SU-DHL-6 (cell line): ENCODE data around the gene OR51B6.
"Not testable (repeated sequence)": the region's sequence is repeated elsewhere in the genome, so short reads cannot be mapped to it uniquely, and the experiment has no call there.

Experiments used
- H2AFZ ChIP-seq: fragments of 200-600 bp; sonication (generic); 2 replicates; pipeline ENCODE4 v1.6.1; 2014; ENCODE audit warnings: low read depth, mild to moderate bottlenecking, moderate library complexity, mixed read lengths, antibody characterized with exemption, low read length; ENCODE audit not compliant: severe bottlenecking
- H3F3A ChIP-seq: fragments of 200-600 bp; shearing (Covaris generic); 2 replicates; pipeline ENCODE4 v1.6.0; 2016; ENCODE audit warnings: antibody characterized with exemption, mild to moderate bottlenecking; ENCODE audit not compliant: insufficient read depth
- H3K27ac ChIP-seq: fragments of 200-600 bp; sonication (generic); 2 replicates; pipeline ENCODE4 v1.5.1; 2016; ENCODE audit warnings: low read depth, mild to moderate bottlenecking, low read length, moderate library complexity, mixed read lengths
- H3K27me3 ChIP-seq: fragments of 200-600 bp; sonication (generic), shearing (Covaris generic); 2 replicates; pipeline ENCODE4 v1.6.0; 2014; ENCODE audit warnings: mild to moderate bottlenecking, low read length
- H3K36me3 ChIP-seq: fragments of 200-600 bp; sonication (generic); 2 replicates; pipeline ENCODE4 v1.6.1; 2014; ENCODE audit warnings: mild to moderate bottlenecking, low read length, mixed read lengths
- H3K4me2 ChIP-seq: fragments of 300-600, 200-600 bp; shearing (Covaris generic), sonication (generic); 2 replicates; pipeline ENCODE4 v1.6.0; 2014; ENCODE audit warnings: low read length, low read depth, mild to moderate bottlenecking; ENCODE audit not compliant: poor library complexity, severe bottlenecking
- H3K4me3 ChIP-seq: fragments of 200-600 bp; sonication (generic); 2 replicates; pipeline ENCODE4 v1.5.1; 2014; ENCODE audit warnings: antibody characterized with exemption, low read length, mild to moderate bottlenecking, mixed read lengths; ENCODE audit not compliant: insufficient read depth, poor library complexity, severe bottlenecking
- H3K79me2 ChIP-seq: fragments of 200-600 bp; sonication (generic); 2 replicates; pipeline ENCODE4 v1.6.1; 2014; ENCODE audit warnings: mild to moderate bottlenecking, low read length, moderate library complexity; ENCODE audit not compliant: insufficient read depth
- H3K9ac ChIP-seq: fragments of 200-600 bp; sonication (generic); 2 replicates; pipeline ENCODE4 v1.7.0; 2014; ENCODE audit warnings: mild to moderate bottlenecking, low read length
- H3K9me2 ChIP-seq: fragments of 200-600 bp; sonication (generic); replicated peaks from 2 replicates; pipeline ENCODE4 v1.6.1; 2014; ENCODE audit warnings: low read length; ENCODE audit not compliant: insufficient read depth
- H3K9me3 ChIP-seq: fragments of 200-600 bp; sonication (generic); 2 replicates; pipeline ENCODE4 v1.6.1; 2014; ENCODE audit warnings: low read length, mixed read lengths; ENCODE audit not compliant: insufficient read depth
- H4K20me1 ChIP-seq: fragments of 200-600 bp; sonication (generic); 2 replicates; pipeline ENCODE4 v1.6.1; 2014; ENCODE audit warnings: low read depth, mild to moderate bottlenecking, antibody characterized with exemption, low read length, moderate library complexity, mixed read lengths
- EZH2phosphoT487 ChIP-seq: fragments of 200-600 bp; sonication (generic), shearing (Covaris generic); conservative IDR thresholded peaks from 2 replicates; pipeline ENCODE4 v1.6.1; 2018; ENCODE audit warnings: mild to moderate bottlenecking, antibody characterized with exemption, low read length, moderate library complexity, mixed read lengths
- TF ChIP-seq, protein P1 (sequence below): fragments of 200-600 bp; sonication (generic); IDR thresholded peaks from one replicate; pipeline ENCODE4 v1.5.1; 2017; ENCODE audit warnings: antibody characterized with exemption, mild to moderate bottlenecking, low read length, moderate library complexity; ENCODE audit not compliant: insufficient read depth, poor library complexity, severe bottlenecking

OR51B6 gene

GRCh38 chr11:5304046-5304445 is 47.3 kb upstream of the OR51B6 start:
- Histone ChIP-seq H3K4me2 (no peak overlapping the region), H2AFZ (no peak overlapping the region), H3F3A (no peaks in the 10 kb centered on the region), H3K9ac (no peak overlapping the region), H3K79me2 (no peaks in the 10 kb centered on the region), H3K9me3 (no peaks in the 10 kb centered on the region), H3K36me3 (no peaks in the 10 kb centered on the region), H4K20me1 (no peaks in the 10 kb centered on the region), H3K9me2 (no peaks in the 10 kb centered on the region), H3K27ac (no peak overlapping the region), H3K27me3 (no peaks in the 10 kb centered on the region), H3K4me3 (no peak overlapping the region)
- TF ChIP-seq, protein P1, sequence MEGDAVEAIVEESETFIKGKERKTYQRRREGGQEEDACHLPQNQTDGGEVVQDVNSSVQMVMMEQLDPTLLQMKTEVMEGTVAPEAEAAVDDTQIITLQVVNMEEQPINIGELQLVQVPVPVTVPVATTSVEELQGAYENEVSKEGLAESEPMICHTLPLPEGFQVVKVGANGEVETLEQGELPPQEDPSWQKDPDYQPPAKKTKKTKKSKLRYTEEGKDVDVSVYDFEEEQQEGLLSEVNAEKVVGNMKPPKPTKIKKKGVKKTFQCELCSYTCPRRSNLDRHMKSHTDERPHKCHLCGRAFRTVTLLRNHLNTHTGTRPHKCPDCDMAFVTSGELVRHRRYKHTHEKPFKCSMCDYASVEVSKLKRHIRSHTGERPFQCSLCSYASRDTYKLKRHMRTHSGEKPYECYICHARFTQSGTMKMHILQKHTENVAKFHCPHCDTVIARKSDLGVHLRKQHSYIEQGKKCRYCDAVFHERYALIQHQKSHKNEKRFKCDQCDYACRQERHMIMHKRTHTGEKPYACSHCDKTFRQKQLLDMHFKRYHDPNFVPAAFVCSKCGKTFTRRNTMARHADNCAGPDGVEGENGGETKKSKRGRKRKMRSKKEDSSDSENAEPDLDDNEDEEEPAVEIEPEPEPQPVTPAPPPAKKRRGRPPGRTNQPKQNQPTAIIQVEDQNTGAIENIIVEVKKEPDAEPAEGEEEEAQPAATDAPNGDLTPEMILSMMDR: no peak
- TF ChIP-seq EZH2phosphoT487: no peak

- no peak overlapping the region for H3K9ac ChIP-seq
- no peak overlapping the region for H3K4me2 ChIP-seq
- H3K27ac ChIP-seq: no peak overlapping the region
- H3F3A ChIP-seq: no peaks in the 10 kb centered on the region
- H2AFZ ChIP-seq: no peak overlapping the region
- H3K27me3 ChIP-seq: no peaks in the 10 kb centered on the region
- no peak overlapping the region for H3K4me3 ChIP-seq
- no peaks in the 10 kb centered on the region for H3K9me2 ChIP-seq
- no peaks in the 10 kb centered on the region for H4K20me1 ChIP-seq
- H3K36me3 ChIP-seq: no peaks in the 10 kb centered on the region
- TF ChIP-seq, protein P1: no peak
- TF ChIP-seq EZH2phosphoT487: no peak
- no peaks in the 10 kb centered on the region for H3K79me2 ChIP-seq
- H3K9me3 ChIP-seq: no peaks in the 10 kb centered on the region
Observed at GRCh38 chr11:5307256-5308019, 43.9 kb upstream of the OR51B6 start.

GRCh38 chr11:5310423-5310822 is 40.9 kb upstream of the OR51B6 start:
- Histone ChIP-seq H3K27ac (no peak overlapping the region), H3K9me3 (no peaks in the 10 kb centered on the region), H2AFZ (no peak overlapping the region), H3K4me3 (no peak overlapping the region), H3F3A (no peaks in the 10 kb centered on the region), H3K9me2 (no peaks in the 10 kb centered on the region), H3K9ac (no peak overlapping the region), H3K4me2 (no peak overlapping the region), H3K36me3 (no peaks in the 10 kb centered on the region), H3K27me3 (no peaks in the 10 kb centered on the region), H3K79me2 (no peaks in the 10 kb centered on the region), H4K20me1 (no peaks in the 10 kb centered on the region)
- TF ChIP-seq, protein P1: no peak

- not testable (repeated sequence) for H3F3A ChIP-seq, H3K27me3 ChIP-seq, H2AFZ ChIP-seq, H3K4me2 ChIP-seq, H4K20me1 ChIP-seq, H3K4me3 ChIP-seq, H3K9ac ChIP-seq, H3K9me3 ChIP-seq, H3K79me2 ChIP-seq, H3K36me3 ChIP-seq, H3K9me2 ChIP-seq, H3K27ac ChIP-seq
Observed at GRCh38 chr11:5313326-5314023, 37.8 kb upstream of the OR51B6 start.
